ENCODE data around the gene SGO2. TPM values are rescaled to one million over a fixed set of nuclear protein-coding genes. Genes with fewer than 3 reads are reported as not detected.
"Not testable (repeated sequence)": the region's sequence is repeated elsewhere in the genome, so short reads cannot be mapped to it uniquely, and the experiment has no call there.

The SGO2 gene
- polyA plus RNA-seq, 1 experiment = 3.2 TPM

- Histone ChIP-seq H3K36me3 (ENCODE audit: control insufficient read depth, insufficient read depth, low read length) (no peaks in the 10 kb centered on the region), H3K4me3 (ENCODE audit: low read depth, low read length) (no peak overlapping the region), H3K27me3 (ENCODE audit: control insufficient read depth, insufficient read depth, low read length) (no peaks in the 10 kb centered on the region)
- ChIA-PET POLR2A (no interaction called here), CTCF (interaction anchor here (1.1 to 2.8 kb wide), 4 partner anchors 12 to 84 kb away, joined by 3 to 17 read pairs (median 5); no protein-coding TSS in a partner anchor)
- DNase-seq (ENCODE audit: low read depth) = no peak
- TF ChIP-seq CTCF (IDR thresholded peaks at IDR 0.05; ENCODE audit: insufficient read depth, low read depth, low read length) = no peak
These were observed 101.2 kb downstream of the SGO2 start for GRCh38 chr2:200627110-200627770.

GRCh38 chr2:200628461-200628860, 102.5 kb downstream of the SGO2 start:
- DNase-seq (ENCODE audit: low read depth); H3K4me3 ChIP-seq (ENCODE audit: low read depth, low read length); POLR2A ChIA-PET; H3K27me3 ChIP-seq (ENCODE audit: control insufficient read depth, insufficient read depth, low read length); H3K36me3 ChIP-seq (ENCODE audit: control insufficient read depth, insufficient read depth, low read length): not testable (repeated sequence)
- CTCF ChIA-PET = interaction anchor here (0.9 kb wide), 1 partner anchor 50 kb away, joined by 3 read pairs; no protein-coding TSS in a partner anchor

- ChIA-PET CTCF (interaction anchor here (0.6 kb wide), 1 partner anchor 106 kb away, joined by 3 read pairs; no protein-coding TSS in a partner anchor), POLR2A (no interaction called here)
- Histone ChIP-seq H3K36me3 (ENCODE audit: control insufficient read depth, insufficient read depth, low read length) (0 out of 2 replicates have a peak, but pooled peaks cover 2% of the 10 kb centered on the region), H3K4me3 (ENCODE audit: low read depth, low read length) (no peak overlapping the region), H3K27me3 (ENCODE audit: control insufficient read depth, insufficient read depth, low read length) (no peaks in the 10 kb centered on the region)
- no peak for DNase-seq (ENCODE audit: low read depth)
- TF ChIP-seq CTCF (IDR thresholded peaks at IDR 0.05; ENCODE audit: insufficient read depth, low read depth, low read length) = no peak
These were observed 105.3 kb downstream of the SGO2 start for GRCh38 chr2:200631287-200631686.

Other genes with a start within 250 kb of the SGO2 start
- gene SPATS2L, start 219.5 kb upstream of the SGO2 start, polyA plus RNA-seq (2011; rRNA removed) = 243 TPM in 2 replicates
- gene KCTD18, start 16.1 kb upstream of the SGO2 start, polyA plus RNA-seq (2011; rRNA removed) = 9.3 and 11.3 TPM in 2 replicates
- 10.2 and 16.0 TPM in 2 replicates for gene AOX1, start 59.8 kb downstream of the SGO2 start, polyA plus RNA-seq (2011; rRNA removed)